ENCODE data around the gene CLSTN2.

Gene CLSTN2

DNA sequence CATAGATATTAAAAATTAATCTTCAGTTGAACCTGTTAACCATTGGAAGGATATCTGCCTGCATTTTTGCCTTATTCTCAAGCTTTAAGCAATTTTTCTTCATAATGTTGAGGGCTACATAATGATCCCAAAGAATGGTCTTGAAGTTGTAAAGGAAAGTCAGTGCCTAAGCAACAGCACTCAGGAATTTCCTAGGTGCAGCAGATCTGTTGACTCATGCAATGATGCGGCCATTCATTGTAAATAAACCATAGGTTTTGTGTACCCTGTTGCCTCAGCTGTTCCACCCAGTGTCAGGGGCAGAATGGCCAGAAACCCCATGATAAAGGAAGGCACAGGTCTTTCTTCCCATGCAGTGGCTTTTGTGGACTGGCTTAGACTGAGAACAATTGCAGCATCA lies 664.5 kb downstream of the CLSTN2 start:
- H3K9me3 ChIP-seq (ENCODE audit: control insufficient read depth, insufficient read depth, low read depth, low read length): no peaks in the 10 kb centered on the region
- H3K4me1 ChIP-seq (ENCODE audit: control insufficient read depth, insufficient read depth, low read length): 0 out of 2 replicates have a peak, but pooled peaks cover 6% of the 10 kb centered on the region
- TF ChIP-seq ZNF530 (tag by site-specific recombination; IDR thresholded peaks at IDR 0.05; ENCODE audit: low read depth) (no peak), ZNF544 (tag by site-specific recombination; IDR thresholded peaks at IDR 0.05) (no peak), ZNF341 (tag by site-specific recombination; IDR thresholded peaks at IDR 0.05; ENCODE audit: low read depth) (no peak), ZNF658 (tag by site-specific recombination; IDR thresholded peaks at IDR 0.05) (no peak), ZNF366 (tag by site-specific recombination; conservative IDR thresholded peaks at IDR 0.05) (no peak), ZNF266 (tag by site-specific recombination; IDR thresholded peaks at IDR 0.05; ENCODE audit: low read depth) (no peak), WT1 (tag by site-specific recombination; IDR thresholded peaks at IDR 0.05) (no peak), ZNF549 (tag by site-specific recombination; IDR thresholded peaks at IDR 0.05) (no peak)
- TF ChIP-seq, protein P1, sequence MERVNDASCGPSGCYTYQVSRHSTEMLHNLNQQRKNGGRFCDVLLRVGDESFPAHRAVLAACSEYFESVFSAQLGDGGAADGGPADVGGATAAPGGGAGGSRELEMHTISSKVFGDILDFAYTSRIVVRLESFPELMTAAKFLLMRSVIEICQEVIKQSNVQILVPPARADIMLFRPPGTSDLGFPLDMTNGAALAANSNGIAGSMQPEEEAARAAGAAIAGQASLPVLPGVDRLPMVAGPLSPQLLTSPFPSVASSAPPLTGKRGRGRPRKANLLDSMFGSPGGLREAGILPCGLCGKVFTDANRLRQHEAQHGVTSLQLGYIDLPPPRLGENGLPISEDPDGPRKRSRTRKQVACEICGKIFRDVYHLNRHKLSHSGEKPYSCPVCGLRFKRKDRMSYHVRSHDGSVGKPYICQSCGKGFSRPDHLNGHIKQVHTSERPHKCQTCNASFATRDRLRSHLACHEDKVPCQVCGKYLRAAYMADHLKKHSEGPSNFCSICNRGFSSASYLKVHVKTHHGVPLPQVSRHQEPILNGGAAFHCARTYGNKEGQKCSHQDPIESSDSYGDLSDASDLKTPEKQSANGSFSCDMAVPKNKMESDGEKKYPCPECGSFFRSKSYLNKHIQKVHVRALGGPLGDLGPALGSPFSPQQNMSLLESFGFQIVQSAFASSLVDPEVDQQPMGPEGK (tag by site-specific recombination; IDR thresholded peaks at IDR 0.05): no peak
- TF ChIP-seq, protein P2, sequence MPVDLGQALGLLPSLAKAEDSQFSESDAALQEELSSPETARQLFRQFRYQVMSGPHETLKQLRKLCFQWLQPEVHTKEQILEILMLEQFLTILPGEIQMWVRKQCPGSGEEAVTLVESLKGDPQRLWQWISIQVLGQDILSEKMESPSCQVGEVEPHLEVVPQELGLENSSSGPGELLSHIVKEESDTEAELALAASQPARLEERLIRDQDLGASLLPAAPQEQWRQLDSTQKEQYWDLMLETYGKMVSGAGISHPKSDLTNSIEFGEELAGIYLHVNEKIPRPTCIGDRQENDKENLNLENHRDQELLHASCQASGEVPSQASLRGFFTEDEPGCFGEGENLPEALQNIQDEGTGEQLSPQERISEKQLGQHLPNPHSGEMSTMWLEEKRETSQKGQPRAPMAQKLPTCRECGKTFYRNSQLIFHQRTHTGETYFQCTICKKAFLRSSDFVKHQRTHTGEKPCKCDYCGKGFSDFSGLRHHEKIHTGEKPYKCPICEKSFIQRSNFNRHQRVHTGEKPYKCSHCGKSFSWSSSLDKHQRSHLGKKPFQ (tag by site-specific recombination; IDR thresholded peaks at IDR 0.05): no peak
- ChIA-PET CTCF (no interaction called here), POLR2A (no interaction called here)
- H3K4me3 ChIP-seq (ENCODE audit: low read depth, low read length): no peak overlapping the region
- H3K27ac ChIP-seq (ENCODE audit: extremely low read depth, low read depth, low read length): no peak overlapping the region
- H3K36me3 ChIP-seq (ENCODE audit: control insufficient read depth in 2 of 2, insufficient read depth in 1 of 2, low read length in 2 of 2): no peaks in the 10 kb centered on the region

DNA sequence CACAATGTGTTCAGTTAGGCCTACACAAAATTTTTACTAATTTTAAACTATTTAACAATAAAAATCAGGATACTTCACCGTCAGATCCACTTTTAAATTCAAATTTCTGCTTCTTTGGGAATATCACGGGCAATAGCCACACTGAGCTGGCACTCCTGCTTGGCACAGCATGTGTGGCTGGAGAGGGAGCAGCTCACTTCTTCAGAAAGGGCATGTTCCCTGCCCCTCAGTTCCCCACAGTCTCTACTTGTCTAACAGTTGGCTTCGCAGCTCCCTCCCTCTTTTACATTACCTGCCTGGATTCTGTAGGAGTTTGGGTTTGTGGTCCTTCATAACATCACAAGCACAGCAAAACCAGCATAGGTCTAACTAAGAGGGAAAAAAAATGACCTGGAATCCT lies 666.9 kb downstream of the CLSTN2 start:
- Histone ChIP-seq H3K36me3 (ENCODE audit: control insufficient read depth in 2 of 2, insufficient read depth in 1 of 2, low read length in 2 of 2) (no peaks in the 10 kb centered on the region), H3K4me1 (ENCODE audit: control insufficient read depth, insufficient read depth, low read length) (0 out of 2 replicates have a peak, but pooled peaks cover 1% of the 10 kb centered on the region), H3K9me3 (ENCODE audit: control insufficient read depth, insufficient read depth, low read depth, low read length) (no peaks in the 10 kb centered on the region), H3K4me3 (ENCODE audit: low read depth, low read length) (no peak overlapping the region), H3K27ac (ENCODE audit: extremely low read depth, low read depth, low read length) (no peak overlapping the region)
- TF ChIP-seq, protein P3, sequence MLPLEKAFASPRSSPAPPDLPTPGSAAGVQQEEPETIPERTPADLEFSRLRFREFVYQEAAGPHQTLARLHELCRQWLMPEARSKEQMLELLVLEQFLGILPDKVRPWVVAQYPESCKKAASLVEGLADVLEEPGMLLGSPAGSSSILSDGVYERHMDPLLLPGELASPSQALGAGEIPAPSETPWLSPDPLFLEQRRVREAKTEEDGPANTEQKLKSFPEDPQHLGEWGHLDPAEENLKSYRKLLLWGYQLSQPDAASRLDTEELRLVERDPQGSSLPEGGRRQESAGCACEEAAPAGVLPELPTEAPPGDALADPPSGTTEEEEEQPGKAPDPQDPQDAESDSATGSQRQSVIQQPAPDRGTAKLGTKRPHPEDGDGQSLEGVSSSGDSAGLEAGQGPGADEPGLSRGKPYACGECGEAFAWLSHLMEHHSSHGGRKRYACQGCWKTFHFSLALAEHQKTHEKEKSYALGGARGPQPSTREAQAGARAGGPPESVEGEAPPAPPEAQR (tag by site-specific recombination; IDR thresholded peaks at IDR 0.05): no peak
- no peak for TF ChIP-seq ZNF596 (tag by site-specific recombination; IDR thresholded peaks at IDR 0.05)
- TF ChIP-seq SCRT1 (tag by site-specific recombination; IDR thresholded peaks at IDR 0.05; ENCODE audit: borderline replicate concordance): no peak
- TF ChIP-seq ZNF416 (tag by site-specific recombination; IDR thresholded peaks at IDR 0.05): no peak
- TF ChIP-seq ZNF626 (tag by site-specific recombination; IDR thresholded peaks at IDR 0.05): no peak
- TF ChIP-seq, protein P4, sequence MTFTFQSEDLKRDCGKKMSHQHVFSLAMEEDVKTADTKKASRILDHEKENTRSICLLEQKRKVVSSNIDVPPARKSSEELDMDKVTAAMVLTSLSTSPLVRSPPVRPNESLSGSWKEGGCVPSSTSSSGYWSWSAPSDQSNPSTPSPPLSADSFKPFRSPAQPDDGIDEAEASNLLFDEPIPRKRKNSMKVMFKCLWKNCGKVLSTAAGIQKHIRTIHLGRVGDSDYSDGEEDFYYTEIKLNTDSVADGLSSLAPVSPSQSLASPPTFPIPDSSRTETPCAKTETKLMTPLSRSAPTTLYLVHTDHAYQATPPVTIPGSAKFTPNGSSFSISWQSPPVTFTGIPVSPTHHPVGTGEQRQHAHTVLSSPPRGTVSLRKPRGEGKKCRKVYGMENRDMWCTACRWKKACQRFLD (tag by site-specific recombination; IDR thresholded peaks at IDR 0.05): no peak
- ChIA-PET POLR2A (no interaction called here), CTCF (no interaction called here)

DNA sequence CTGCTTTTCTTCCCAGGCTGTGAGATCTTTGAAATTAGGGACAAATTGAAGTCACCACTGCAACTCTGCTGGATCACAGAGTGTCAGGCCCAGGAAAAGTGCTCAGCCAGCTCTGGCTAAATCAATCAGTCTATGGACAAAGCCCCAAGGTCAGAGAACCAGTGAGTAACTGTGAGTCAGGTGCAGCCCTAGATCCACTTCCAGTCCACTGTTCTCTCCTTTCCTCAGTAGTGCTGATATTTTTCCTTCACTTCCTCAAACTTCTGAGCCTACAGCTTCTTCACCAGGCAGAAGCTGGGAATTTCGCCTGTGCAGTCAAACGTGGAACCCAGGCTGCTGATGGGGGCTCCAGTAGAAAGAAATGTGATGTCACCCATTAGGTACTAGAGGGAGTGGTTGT lies 667.8 kb downstream of the CLSTN2 start:
- CTCF ChIA-PET: no interaction called here
- no peak overlapping the region for H3K4me3 ChIP-seq (ENCODE audit: low read depth, low read length)
- no peaks in the 10 kb centered on the region for H3K9me3 ChIP-seq (ENCODE audit: control insufficient read depth, insufficient read depth, low read depth, low read length)
- no peak overlapping the region for H3K27ac ChIP-seq (ENCODE audit: extremely low read depth, low read depth, low read length)
- POLR2A ChIA-PET: no interaction called here
- H3K36me3 ChIP-seq (ENCODE audit: control insufficient read depth in 2 of 2, insufficient read depth in 1 of 2, low read length in 2 of 2): no peaks in the 10 kb centered on the region
- no peaks in the 10 kb centered on the region for H3K4me1 ChIP-seq (ENCODE audit: control insufficient read depth, insufficient read depth, low read length)
- no peak for TF ChIP-seq ZNF366 (tag by site-specific recombination; conservative IDR thresholded peaks at IDR 0.05)
- no peak for TF ChIP-seq MYNN (tag by site-specific recombination; IDR thresholded peaks at IDR 0.05; ENCODE audit: borderline replicate concordance)

Measured in HEK293 (cell line).